ENCODE results near the gene ABCC11.

Gene ABCC11

GRCh38 chr16:48161906-48162305, 85.4 kb downstream of the ABCC11 start:
- DNase-seq (ENCODE audit: low spot score), result no peak

- no peak for DNase-seq (ENCODE audit: low spot score)
Measured at GRCh38 chr16:48160575-48160974, 86.8 kb downstream of the ABCC11 start.

- peak; percentile 81 for DNase-seq (ENCODE audit: low spot score)
Measured at GRCh38 chr16:48158296-48158695, 89.0 kb downstream of the ABCC11 start.

GRCh38 chr16:48157794-48158193, 89.5 kb downstream of the ABCC11 start:
- no peak for DNase-seq (ENCODE audit: low spot score)

- DNase-seq (ENCODE audit: low spot score), result no peak
Measured at GRCh38 chr16:48157302-48157701, 90.0 kb downstream of the ABCC11 start.

GRCh38 chr16:48156790-48157209, 90.5 kb downstream of the ABCC11 start:
- peak; percentile 81 for DNase-seq (ENCODE audit: low spot score)

- no peak for DNase-seq (ENCODE audit: low spot score)
Measured at GRCh38 chr16:48155926-48156789, 91.2 kb downstream of the ABCC11 start, which contains the start of gene ABCC12. ABCC12 (minus strand) TSS chr16:48155993; CDS start chr16:48146424, 9,569 bp downstream.

- no peak for DNase-seq (ENCODE audit: low spot score)
Measured at GRCh38 chr16:48153774-48154173, 93.6 kb downstream of the ABCC11 start.

- no peak for DNase-seq (ENCODE audit: low spot score)
Measured at GRCh38 chr16:48152226-48152625, 95.1 kb downstream of the ABCC11 start.

- DNase-seq (ENCODE audit: low spot score), result no peak
Measured at GRCh38 chr16:48150707-48151106, 96.6 kb downstream of the ABCC11 start.

- no peak for DNase-seq (ENCODE audit: low spot score)
Measured at GRCh38 chr16:48146710-48147109, 100.6 kb downstream of the ABCC11 start.

- DNase-seq (ENCODE audit: low spot score), result no peak
Measured at GRCh38 chr16:48146131-48146530, 101.2 kb downstream of the ABCC11 start.

- DNase-seq (ENCODE audit: low spot score), result no peak
Measured at GRCh38 chr16:48143812-48144368, 103.4 kb downstream of the ABCC11 start.

GRCh38 chr16:48140821-48141220, 106.5 kb downstream of the ABCC11 start:
- DNase-seq (ENCODE audit: low spot score), result no peak

GRCh38 chr16:48139517-48139916, 107.8 kb downstream of the ABCC11 start:
- DNase-seq (ENCODE audit: low spot score), result no peak

GRCh38 chr16:48138543-48138942, 108.8 kb downstream of the ABCC11 start:
- DNase-seq (ENCODE audit: low spot score), result no peak

- no peak for DNase-seq (ENCODE audit: low spot score)
Measured at GRCh38 chr16:48137822-48138221, 109.5 kb downstream of the ABCC11 start.

GRCh38 chr16:48136547-48137360, 110.6 kb downstream of the ABCC11 start:
- DNase-seq (ENCODE audit: low spot score), result no peak

GRCh38 chr16:48133455-48134211, 113.7 kb downstream of the ABCC11 start:
- DNase-seq (ENCODE audit: low spot score), result no peak

GRCh38 chr16:48132696-48133095, 114.6 kb downstream of the ABCC11 start:
- no peak for DNase-seq (ENCODE audit: low spot score)

GRCh38 chr16:48131201-48131935, 116.0 kb downstream of the ABCC11 start:
- no peak for DNase-seq (ENCODE audit: low spot score)
